WTC11 (cell line): ENCODE results near the gene KRT222.

Source experiments
- CBFB ChIP-seq: sonication (generic); formaldehyde crosslinking; IDR thresholded peaks from 2 replicates; pipeline ENCODE4 v1.8.1; 2022; ENCODE audit warnings: mild to moderate bottlenecking, low read depth, missing genetic modification reagents
- GRHL2 ChIP-seq: fragments of 250-450 bp; sonication (Bioruptor Pico); IDR thresholded peaks from 2 replicates; pipeline ENCODE4 v1.8.0; 2022; ENCODE audit warnings: mild to moderate bottlenecking, moderate library complexity; ENCODE audit not compliant: insufficient replicate concordance, severe bottlenecking
- NFYB ChIP-seq: sonication (generic); formaldehyde crosslinking; conservative IDR thresholded peaks from 2 replicates; pipeline ENCODE4 v1.8.0; 2022; ENCODE audit warnings: low read depth, missing genetic modification reagents
- TEAD1 ChIP-seq: sonication (generic); formaldehyde crosslinking; IDR thresholded peaks from 2 replicates; pipeline ENCODE4 v1.8.0; 2022; ENCODE audit warnings: mild to moderate bottlenecking, missing genetic modification reagents
- ZBTB21 ChIP-seq: sonication (generic); formaldehyde crosslinking; IDR thresholded peaks from 2 replicates; pipeline ENCODE4 v1.8.1; 2023; ENCODE audit warnings: mild to moderate bottlenecking, missing genetic modification reagents, borderline replicate concordance
- TF ChIP-seq, protein P1 (sequence below): fragments of 200-600 bp; IDR thresholded peaks from 2 replicates; pipeline ENCODE4 v1.8.0; 2022; ENCODE audit warnings: antibody characterized with exemption
- TF ChIP-seq, protein P2 (sequence below): sonication (generic); formaldehyde crosslinking; IDR thresholded peaks from 2 replicates; pipeline ENCODE4 v1.8.0; 2022; ENCODE audit warnings: mild to moderate bottlenecking, missing genetic modification reagents
- TF ChIP-seq, protein P3 (sequence below): sonication (generic); formaldehyde crosslinking; IDR thresholded peaks from 2 replicates; pipeline ENCODE4 v1.8.1; 2022; ENCODE audit warnings: mild to moderate bottlenecking, missing genetic modification reagents, moderate library complexity, borderline replicate concordance

DNA sequence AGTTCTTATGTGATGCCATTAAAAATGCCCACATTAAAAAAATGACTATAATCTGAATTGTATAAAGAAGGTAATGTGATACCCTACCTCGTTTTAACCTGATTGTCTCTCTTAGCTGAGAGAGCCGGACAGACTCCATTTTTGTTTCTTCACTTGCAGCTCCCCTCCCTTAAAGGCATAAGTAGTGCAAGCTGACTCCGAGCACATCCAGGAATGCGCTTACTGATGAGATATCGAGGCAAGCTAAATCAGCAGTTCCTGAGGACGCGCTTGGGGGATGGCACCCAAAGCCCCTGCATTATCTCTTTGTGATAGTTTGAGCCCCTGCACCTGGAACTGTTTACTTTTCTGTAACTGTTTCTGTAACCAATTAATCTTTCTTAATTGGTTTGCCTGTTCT lies 32.3 kb upstream of the KRT222 start:
- no peak for TF ChIP-seq NFYB (CRISPR knock-in tag)
- TF ChIP-seq, protein P1, sequence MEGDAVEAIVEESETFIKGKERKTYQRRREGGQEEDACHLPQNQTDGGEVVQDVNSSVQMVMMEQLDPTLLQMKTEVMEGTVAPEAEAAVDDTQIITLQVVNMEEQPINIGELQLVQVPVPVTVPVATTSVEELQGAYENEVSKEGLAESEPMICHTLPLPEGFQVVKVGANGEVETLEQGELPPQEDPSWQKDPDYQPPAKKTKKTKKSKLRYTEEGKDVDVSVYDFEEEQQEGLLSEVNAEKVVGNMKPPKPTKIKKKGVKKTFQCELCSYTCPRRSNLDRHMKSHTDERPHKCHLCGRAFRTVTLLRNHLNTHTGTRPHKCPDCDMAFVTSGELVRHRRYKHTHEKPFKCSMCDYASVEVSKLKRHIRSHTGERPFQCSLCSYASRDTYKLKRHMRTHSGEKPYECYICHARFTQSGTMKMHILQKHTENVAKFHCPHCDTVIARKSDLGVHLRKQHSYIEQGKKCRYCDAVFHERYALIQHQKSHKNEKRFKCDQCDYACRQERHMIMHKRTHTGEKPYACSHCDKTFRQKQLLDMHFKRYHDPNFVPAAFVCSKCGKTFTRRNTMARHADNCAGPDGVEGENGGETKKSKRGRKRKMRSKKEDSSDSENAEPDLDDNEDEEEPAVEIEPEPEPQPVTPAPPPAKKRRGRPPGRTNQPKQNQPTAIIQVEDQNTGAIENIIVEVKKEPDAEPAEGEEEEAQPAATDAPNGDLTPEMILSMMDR: no peak
- no peak for TF ChIP-seq ZBTB21 (CRISPR knock-in tag)
- TF ChIP-seq TEAD1 (CRISPR knock-in tag): no peak
- TF ChIP-seq GRHL2 (CRISPR knock-in tag): no peak
- TF ChIP-seq, protein P2, sequence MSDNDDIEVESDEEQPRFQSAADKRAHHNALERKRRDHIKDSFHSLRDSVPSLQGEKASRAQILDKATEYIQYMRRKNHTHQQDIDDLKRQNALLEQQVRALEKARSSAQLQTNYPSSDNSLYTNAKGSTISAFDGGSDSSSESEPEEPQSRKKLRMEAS (CRISPR knock-in tag): no peak
- no peak for TF ChIP-seq CBFB (CRISPR knock-in tag)
- TF ChIP-seq, protein P3, sequence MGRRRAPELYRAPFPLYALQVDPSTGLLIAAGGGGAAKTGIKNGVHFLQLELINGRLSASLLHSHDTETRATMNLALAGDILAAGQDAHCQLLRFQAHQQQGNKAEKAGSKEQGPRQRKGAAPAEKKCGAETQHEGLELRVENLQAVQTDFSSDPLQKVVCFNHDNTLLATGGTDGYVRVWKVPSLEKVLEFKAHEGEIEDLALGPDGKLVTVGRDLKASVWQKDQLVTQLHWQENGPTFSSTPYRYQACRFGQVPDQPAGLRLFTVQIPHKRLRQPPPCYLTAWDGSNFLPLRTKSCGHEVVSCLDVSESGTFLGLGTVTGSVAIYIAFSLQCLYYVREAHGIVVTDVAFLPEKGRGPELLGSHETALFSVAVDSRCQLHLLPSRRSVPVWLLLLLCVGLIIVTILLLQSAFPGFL: no peak
